ENCODE measurements around the gene TEX48.

The TEX48 gene

DNA sequence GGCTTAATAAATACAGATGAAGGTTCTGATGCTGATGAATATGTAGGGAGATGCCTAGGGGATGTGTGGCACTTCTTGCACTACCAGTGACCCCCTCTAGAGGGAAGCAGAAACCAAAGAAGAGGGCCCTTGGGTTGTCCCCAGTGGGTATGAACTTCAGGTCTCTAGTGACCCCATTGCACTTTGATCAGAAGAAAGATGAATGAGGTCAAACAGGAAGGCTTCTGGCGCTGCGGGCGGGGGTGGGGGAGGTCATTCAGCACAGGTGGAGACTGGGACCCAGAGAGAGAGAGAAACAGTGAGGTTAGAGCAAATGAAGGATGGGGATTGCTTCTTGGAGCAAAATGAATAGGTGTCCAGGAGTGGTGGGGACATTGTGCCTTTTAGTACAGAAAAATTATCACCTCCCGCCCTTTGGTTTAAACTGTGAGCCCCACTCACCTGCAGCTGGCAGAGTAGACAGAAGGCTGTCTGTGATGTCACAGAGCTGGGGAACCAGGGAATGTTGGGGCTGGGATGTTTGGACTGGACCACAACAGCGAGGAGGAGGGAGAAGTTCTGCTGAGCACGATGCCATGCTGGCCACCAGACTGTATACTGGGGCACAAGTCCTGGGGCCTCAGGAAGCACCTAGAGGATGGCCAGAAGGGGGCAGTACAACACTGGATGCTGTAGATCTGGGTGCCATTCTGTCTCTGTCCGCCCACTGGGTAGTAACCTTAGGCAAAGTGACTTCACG is at the start of gene TEX48:
TEX48 (minus strand) TSS at position 599 of the 739 bp plus-strand sequence. CDS start 10,469 bp downstream, outside the sequence.
- peak within 1 kb of the TSS; percentile 90 for H3K27ac Mint-ChIP-seq
- H3K4me3 Mint-ChIP-seq, result peak within 1 kb of the TSS; percentile 41
- peaks cover 4% of the 10 kb centered on the region for H3K27me3 Mint-ChIP-seq
- H3K9me3 Mint-ChIP-seq, result no peaks in the 10 kb centered on the region
- peaks cover 34% of the 10 kb centered on the region for H3K4me1 Mint-ChIP-seq
- peaks cover 1% of the 10 kb centered on the region for H3K36me3 Mint-ChIP-seq

DNA sequence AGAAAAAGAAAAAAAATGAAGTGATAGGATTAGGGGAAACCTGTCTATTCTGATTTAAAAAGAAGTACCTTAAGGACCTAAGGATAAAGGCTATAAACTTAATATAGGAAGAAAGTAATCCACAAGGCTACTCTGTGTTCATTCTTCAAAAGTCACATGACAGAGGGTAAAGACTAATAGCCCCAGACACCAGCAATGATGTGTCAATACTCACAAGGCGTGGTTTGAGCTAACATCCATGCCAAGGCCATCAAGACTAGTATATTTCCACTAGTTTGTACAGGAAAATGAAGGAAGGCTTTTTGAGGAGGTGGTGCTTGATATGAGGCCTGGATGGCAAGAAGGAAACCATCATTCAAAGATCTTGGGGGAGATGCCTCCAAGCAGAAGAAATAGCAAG is 49.7 kb upstream of the TEX48 start:
- Mint-ChIP-seq H3K4me3 (no peak overlapping the region), H3K9me3 (no peaks in the 10 kb centered on the region), H3K27ac (no peak overlapping the region), H3K27me3 (no peaks in the 10 kb centered on the region), H3K4me1 (peaks cover 18% of the 10 kb centered on the region), H3K36me3 (no peaks in the 10 kb centered on the region)

DNA sequence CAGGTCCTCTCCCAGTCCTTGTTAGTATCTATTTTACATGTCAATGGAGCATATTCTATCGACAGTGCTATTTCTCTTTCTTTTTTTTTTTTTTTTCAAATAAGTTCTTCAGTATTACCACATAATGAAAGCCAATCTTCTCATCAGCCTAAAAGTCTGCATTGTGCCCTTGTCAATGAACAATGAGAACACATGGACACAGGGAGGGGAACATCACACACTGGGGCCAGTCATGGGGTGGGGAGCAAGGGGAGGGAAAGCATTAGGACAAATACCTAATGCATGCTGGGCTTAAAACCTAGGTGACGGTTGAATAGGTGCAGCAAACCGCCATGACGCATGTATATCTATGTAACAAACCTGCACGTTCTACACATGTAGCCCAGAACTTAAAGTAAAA is 47.7 kb upstream of the TEX48 start:
- Mint-ChIP-seq H3K4me3 (no peak overlapping the region), H3K27ac (no peak overlapping the region)

GRCh38 chr9:114725930-114726329 is 43.9 kb upstream of the TEX48 start:
- Mint-ChIP-seq H3K27ac (no peak overlapping the region), H3K36me3 (no peaks in the 10 kb centered on the region), H3K27me3 (no peaks in the 10 kb centered on the region), H3K9me3 (no peaks in the 10 kb centered on the region), H3K4me3 (no peak overlapping the region), H3K4me1 (peaks cover 19% of the 10 kb centered on the region)

More for the DNA sequence above, 47.7 kb upstream of the TEX48 start:
- no peaks in the 10 kb centered on the region for H3K36me3 Mint-ChIP-seq
- H3K4me1 Mint-ChIP-seq, result peaks cover 16% of the 10 kb centered on the region
- H3K27me3 Mint-ChIP-seq, result no peaks in the 10 kb centered on the region
- H3K9me3 Mint-ChIP-seq, result no peaks in the 10 kb centered on the region

DNA sequence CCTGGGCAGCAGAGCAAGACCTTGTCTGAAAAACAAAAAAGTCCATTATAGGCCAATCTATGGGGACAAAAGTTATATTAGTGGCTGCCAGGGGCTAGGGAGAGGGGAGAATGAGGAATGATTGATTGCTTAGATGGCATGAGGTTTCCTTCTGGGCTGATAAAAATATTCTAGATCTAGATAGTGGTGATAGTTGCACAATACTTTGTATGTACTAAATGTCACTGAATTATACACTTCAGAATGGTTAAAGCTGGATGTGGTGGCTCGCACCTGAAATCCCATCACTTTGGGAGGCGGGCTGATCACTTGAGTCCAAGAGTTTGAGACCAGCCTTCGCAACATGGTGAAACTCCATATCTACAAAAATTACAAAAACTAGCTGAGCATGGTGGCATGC is 42.8 kb upstream of the TEX48 start:
- H3K4me3 Mint-ChIP-seq, result no peak overlapping the region
- peak overlapping the region; percentile 65 for H3K27ac Mint-ChIP-seq
- H3K4me1 Mint-ChIP-seq, result peaks cover 26% of the 10 kb centered on the region
- no peaks in the 10 kb centered on the region for H3K9me3 Mint-ChIP-seq
- no peaks in the 10 kb centered on the region for H3K36me3 Mint-ChIP-seq
- H3K27me3 Mint-ChIP-seq, result no peaks in the 10 kb centered on the region

DNA sequence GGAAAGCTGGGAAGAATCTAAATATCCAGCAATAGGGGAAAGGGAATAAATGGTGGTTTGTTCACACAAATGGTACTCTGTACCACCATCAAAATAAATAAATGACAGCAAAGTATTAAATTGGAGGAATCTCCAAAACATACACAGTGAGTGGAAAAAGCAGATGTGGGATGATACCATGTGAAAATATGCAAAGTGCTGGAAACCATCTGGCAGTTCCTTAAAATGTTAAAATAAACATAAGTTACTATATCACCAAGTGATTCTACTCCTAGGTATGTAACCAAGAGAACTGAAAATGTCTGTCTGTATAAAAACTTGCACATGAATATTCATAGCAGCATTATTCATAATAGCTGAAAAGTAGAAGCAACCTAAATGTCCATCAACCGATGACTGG is 41.9 kb upstream of the TEX48 start:
- H3K4me1 Mint-ChIP-seq, result peaks cover 34% of the 10 kb centered on the region
- no peaks in the 10 kb centered on the region for H3K27me3 Mint-ChIP-seq

GRCh38 chr9:114722937-114723620 is 41.1 kb upstream of the TEX48 start:
- Mint-ChIP-seq H3K9me3 (peaks cover 7% of the 10 kb centered on the region), H3K36me3 (peaks cover 6% of the 10 kb centered on the region), H3K4me1 (peaks cover 42% of the 10 kb centered on the region), H3K4me3 (no peak overlapping the region), H3K27ac (no peak overlapping the region), H3K27me3 (no peaks in the 10 kb centered on the region)

More for the DNA sequence above, 41.9 kb upstream of the TEX48 start:
- no peaks in the 10 kb centered on the region for H3K36me3 Mint-ChIP-seq
- no peak overlapping the region for H3K4me3 Mint-ChIP-seq
- H3K27ac Mint-ChIP-seq, result no peak overlapping the region
- no peaks in the 10 kb centered on the region for H3K9me3 Mint-ChIP-seq

DNA sequence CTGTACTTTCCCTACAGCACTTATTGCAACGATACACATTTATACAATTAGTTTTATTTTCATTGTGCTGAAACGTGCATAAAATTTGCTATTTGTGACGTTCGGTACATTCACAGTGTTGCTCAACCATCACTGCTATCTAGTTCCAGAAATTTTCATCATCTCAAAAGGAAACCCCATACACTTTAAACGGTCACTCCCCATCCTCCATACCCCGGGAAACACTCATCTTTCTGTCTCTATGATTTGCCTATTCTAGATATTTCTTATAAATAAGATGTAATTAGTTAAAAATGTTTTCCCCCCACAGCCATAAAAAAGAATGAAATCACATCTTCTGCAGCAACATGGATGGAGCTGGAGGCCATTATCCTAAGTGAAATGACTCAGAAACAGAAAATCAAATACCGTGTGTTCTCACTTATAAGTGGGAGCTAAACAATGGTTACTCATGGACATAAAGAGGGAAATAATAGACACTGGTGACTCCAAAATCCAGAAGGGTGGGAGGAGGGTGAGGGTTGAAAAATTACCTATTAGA is 40.2 kb upstream of the TEX48 start:
- H3K4me3 Mint-ChIP-seq, result no peak overlapping the region
- H3K9me3 Mint-ChIP-seq, result peaks cover 9% of the 10 kb centered on the region
- H3K27ac Mint-ChIP-seq, result no peak overlapping the region
- H3K4me1 Mint-ChIP-seq, result peaks cover 52% of the 10 kb centered on the region
- H3K36me3 Mint-ChIP-seq, result peaks cover 7% of the 10 kb centered on the region
- H3K27me3 Mint-ChIP-seq, result no peaks in the 10 kb centered on the region

DNA sequence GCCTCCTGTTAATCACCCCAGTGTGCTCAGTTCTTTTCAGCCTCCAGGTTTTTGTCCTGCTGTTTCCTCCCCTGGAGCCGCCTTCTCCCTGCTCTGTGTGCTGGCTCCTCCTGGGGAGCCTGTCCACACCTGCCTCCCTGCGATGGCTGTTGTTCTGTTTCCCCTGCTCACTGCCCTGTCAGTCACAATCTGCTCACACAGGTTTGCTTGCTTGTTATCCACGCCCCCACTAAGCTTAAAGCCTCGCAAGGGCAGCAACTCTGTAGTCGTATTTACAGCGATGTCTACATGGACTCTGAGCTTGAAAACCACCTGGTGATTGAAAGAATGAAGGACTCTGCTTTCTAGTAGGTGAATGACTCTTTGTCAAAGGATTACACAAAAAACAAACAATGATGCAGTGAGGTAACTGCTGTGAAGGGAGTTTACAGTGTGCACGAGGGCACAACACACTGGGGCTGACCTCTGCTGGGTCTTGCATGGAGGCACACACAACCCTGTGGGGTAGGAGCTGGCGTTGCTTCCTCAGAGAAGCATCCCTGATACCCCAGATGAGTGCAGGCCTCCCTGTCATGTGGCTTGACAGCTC is 39.6 kb upstream of the TEX48 start:
- H3K27me3 Mint-ChIP-seq, result no peaks in the 10 kb centered on the region
- peaks cover 57% of the 10 kb centered on the region for H3K4me1 Mint-ChIP-seq
- H3K27ac Mint-ChIP-seq, result peak overlapping the region; percentile 84
- peaks cover 7% of the 10 kb centered on the region for H3K36me3 Mint-ChIP-seq
- peaks cover 9% of the 10 kb centered on the region for H3K9me3 Mint-ChIP-seq
- H3K4me3 Mint-ChIP-seq, result no peak overlapping the region

DNA sequence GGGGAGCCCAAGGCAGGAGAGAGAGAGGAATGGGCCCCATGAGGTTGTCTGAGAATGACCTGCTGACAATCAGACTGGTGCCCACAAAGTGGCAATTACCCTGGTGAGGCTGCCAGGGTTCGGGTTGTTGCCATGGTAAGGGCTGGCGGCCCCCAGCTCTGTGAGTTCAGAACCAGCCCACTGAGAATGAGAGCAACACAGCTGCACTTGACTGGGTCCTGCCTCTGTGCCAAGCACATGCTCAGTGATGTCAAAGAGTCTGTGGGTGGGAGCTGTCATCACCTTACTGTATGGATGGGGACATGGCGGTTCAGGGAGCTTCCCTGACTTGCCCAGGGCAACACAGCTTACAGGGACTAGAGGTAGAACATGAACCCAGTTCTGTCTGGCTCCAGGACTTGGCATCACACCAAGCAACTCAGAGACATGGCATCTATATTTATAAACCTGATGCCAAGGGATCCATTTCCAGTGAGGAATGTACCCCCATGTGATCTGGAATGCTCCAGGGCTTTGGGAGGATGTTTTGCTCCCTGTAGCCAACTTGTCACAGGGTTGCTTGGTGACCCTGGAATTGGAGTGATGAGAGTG is 38.2 kb upstream of the TEX48 start:
- Mint-ChIP-seq H3K36me3 (peaks cover 7% of the 10 kb centered on the region), H3K27ac (peak overlapping the region; percentile 76), H3K4me1 (peaks cover 48% of the 10 kb centered on the region), H3K4me3 (no peak overlapping the region), H3K27me3 (no peaks in the 10 kb centered on the region), H3K9me3 (peaks cover 9% of the 10 kb centered on the region)

DNA sequence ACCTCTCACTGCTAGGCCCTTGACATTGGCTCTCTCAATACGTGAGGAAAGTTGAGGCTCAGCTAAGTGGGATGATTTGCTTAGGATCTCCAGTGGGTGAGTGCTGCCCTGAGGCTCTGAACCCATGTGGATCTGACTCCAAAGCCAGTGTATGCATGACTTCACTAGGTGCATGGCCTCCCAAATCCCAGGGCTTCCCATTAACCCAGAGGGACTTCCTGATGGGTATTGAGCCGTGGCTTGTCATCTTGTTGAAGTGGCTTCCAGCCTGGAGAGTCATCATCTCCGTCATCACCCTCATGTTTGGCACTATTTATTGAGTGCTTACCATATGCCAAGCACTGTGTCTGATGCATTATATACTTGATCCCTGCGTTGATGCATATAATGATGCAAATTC is 37.3 kb upstream of the TEX48 start:
- no peaks in the 10 kb centered on the region for H3K27me3 Mint-ChIP-seq
- peaks cover 9% of the 10 kb centered on the region for H3K9me3 Mint-ChIP-seq
- H3K27ac Mint-ChIP-seq, result peak overlapping the region; percentile 76
- H3K36me3 Mint-ChIP-seq, result peaks cover 7% of the 10 kb centered on the region
- H3K4me3 Mint-ChIP-seq, result peak overlapping the region; percentile 31
- peaks cover 46% of the 10 kb centered on the region for H3K4me1 Mint-ChIP-seq

DNA sequence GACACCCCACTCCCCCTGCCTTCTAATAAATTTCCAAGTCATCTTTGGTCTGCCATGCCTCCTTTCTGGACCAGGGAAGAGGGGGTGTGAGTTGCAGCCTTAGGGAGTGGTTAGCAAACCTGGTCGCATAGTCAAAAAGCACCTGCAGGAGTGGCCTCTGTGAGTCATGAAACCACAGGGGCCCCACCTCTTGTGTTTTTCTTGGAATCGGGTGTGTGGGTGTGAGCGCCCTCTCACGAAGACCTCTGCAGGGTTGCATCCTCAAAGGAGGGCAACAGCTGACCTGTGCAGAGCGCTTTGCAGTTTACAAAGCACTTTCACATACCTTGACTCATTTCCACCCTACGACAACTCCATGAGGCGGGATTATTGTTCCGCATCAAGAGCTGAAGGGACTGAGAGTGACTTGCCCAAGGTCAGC is 36.8 kb upstream of the TEX48 start:
- peaks cover 46% of the 10 kb centered on the region for H3K4me1 Mint-ChIP-seq

GRCh38 chr9:114717908-114718486 is 36.0 kb upstream of the TEX48 start:
- no peaks in the 10 kb centered on the region for H3K27me3 Mint-ChIP-seq
- peaks cover 46% of the 10 kb centered on the region for H3K4me1 Mint-ChIP-seq
- peak overlapping the region; percentile 98 for H3K27ac Mint-ChIP-seq
- H3K36me3 Mint-ChIP-seq, result peaks cover 7% of the 10 kb centered on the region
- peak overlapping the region; percentile 47 for H3K4me3 Mint-ChIP-seq
- H3K9me3 Mint-ChIP-seq, result peaks cover 9% of the 10 kb centered on the region

More for the DNA sequence above, 36.8 kb upstream of the TEX48 start:
- H3K4me3 Mint-ChIP-seq, result peak overlapping the region; percentile 47
- peaks cover 9% of the 10 kb centered on the region for H3K9me3 Mint-ChIP-seq
- peak overlapping the region; percentile 98 for H3K27ac Mint-ChIP-seq
- H3K27me3 Mint-ChIP-seq, result no peaks in the 10 kb centered on the region
- H3K36me3 Mint-ChIP-seq, result peaks cover 7% of the 10 kb centered on the region

GRCh38 chr9:114709636-114710035 is 27.6 kb upstream of the TEX48 start:
- Mint-ChIP-seq H3K27me3 (no peaks in the 10 kb centered on the region), H3K27ac (no peak overlapping the region), H3K9me3 (no peaks in the 10 kb centered on the region), H3K36me3 (no peaks in the 10 kb centered on the region), H3K4me3 (no peak overlapping the region), H3K4me1 (peaks cover 18% of the 10 kb centered on the region)

DNA sequence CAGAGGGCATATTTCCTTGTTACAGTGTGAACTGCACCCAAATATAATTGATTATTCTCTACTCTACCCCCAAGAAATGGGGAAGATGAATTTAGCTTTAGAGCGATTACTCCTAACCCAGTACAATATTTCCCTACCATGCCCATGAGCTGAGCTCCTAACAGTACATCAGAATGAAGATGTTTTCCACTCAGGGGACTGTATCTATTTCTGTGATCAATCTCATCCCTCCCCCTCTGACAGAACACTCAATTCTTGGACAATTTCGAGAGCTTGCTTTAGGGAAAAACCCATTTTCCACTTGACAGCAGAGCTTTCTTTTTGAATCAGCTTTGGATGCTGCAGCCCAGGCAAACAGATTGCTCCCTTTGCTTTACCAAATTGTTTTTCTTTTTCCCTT is 24.7 kb upstream of the TEX48 start:
- no peaks in the 10 kb centered on the region for H3K27me3 Mint-ChIP-seq
- peaks cover 20% of the 10 kb centered on the region for H3K4me1 Mint-ChIP-seq
- no peak overlapping the region for H3K4me3 Mint-ChIP-seq
- H3K36me3 Mint-ChIP-seq, result no peaks in the 10 kb centered on the region
- H3K9me3 Mint-ChIP-seq, result no peaks in the 10 kb centered on the region
- H3K27ac Mint-ChIP-seq, result no peak overlapping the region

All from activated naive CD4-positive, alpha-beta T cell treated with anti-CD3 and anti-CD28 coated beads, Interleukin-2, amount 50 U/mL, for 24 hours (primary cell).